Parathyroid adenoma (tissue), 2 donors: Measurements from ENCODE around the gene FRMD8.

Source experiments
- H2AFZ ChIP-seq: fragments of 300-600 bp; sonication (generic); one replicate; pipeline ENCODE4 v1.7.0; 2017; ENCODE audit warnings: antibody characterized with exemption, mild to moderate bottlenecking
- H3K27ac ChIP-seq: fragments of 300-600 bp; sonication (generic); one replicate; pipeline ENCODE4 v1.7.0; 2017
- H3K27me3 ChIP-seq: fragments of 300-600 bp; sonication (generic); one replicate; pipeline ENCODE4 v1.7.0; 2017; ENCODE audit warnings: low read length; ENCODE audit not compliant: control insufficient read depth, insufficient read depth
- H3K36me3 ChIP-seq: fragments of 300-600 bp; sonication (generic); one replicate; pipeline ENCODE4 v1.7.0; 2017; ENCODE audit warnings: low read length; ENCODE audit not compliant: control insufficient read depth, insufficient read depth
- H3K4me1 ChIP-seq: fragments of 300-600 bp; sonication (generic); one replicate; pipeline ENCODE4 v1.7.0; 2017; ENCODE audit warnings: control low read depth
- H3K4me2 ChIP-seq: fragments of 300-600 bp; sonication (generic); one replicate; pipeline ENCODE4 v1.7.0; 2017; ENCODE audit warnings: low read length
- H3K4me3 ChIP-seq: fragments of 300-600 bp; sonication (generic); one replicate; pipeline ENCODE4 v1.7.0; 2017; ENCODE audit warnings: low read depth, low read length
- H3K79me2 ChIP-seq: fragments of 300-600 bp; sonication (generic); one replicate; pipeline ENCODE4 v1.7.0; 2017; ENCODE audit warnings: control low read depth
- H3K9ac ChIP-seq: fragments of 300-600 bp; sonication (generic); one replicate; pipeline ENCODE4 v1.7.0; 2017; ENCODE audit warnings: mild to moderate bottlenecking
- H3K9me3 ChIP-seq: fragments of 300-600 bp; sonication (generic); one replicate; pipeline ENCODE4 v1.7.0; 2017; ENCODE audit warnings: low read length; ENCODE audit not compliant: control insufficient read depth
- TF ChIP-seq, protein P1 (sequence below): fragments of 300-600 bp; sonication (generic); IDR thresholded peaks from one replicate; pipeline ENCODE4 v1.7.0; 2017; ENCODE audit warnings: antibody characterized with exemption, mild to moderate bottlenecking
- donor health status: primary hyperparathyroidism.

FRMD8 gene

DNA sequence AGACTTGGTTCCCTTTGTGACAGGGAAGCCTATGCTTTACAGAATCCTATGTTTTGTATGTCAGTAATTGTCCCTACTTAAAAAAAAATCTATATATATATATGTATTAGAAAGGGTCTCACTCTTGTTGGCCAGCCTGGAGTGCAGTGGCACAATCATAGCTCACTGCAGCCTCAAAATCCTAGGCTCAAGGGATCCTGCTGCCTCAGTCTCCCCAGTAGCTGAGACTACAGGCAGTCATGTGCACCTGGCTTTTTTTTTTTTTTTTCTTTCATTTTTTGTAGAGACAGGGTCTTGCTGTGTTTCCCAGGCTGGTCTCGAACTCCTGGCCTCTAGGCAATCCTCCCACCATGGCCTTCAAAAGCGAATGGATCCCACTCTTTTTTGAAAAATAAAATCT lies 34.1 kb downstream of the FRMD8 start:
- Histone ChIP-seq H3K36me3 (peaks cover 17% of the 10 kb centered on the region), H3K27ac (peak overlapping the region; percentile 100), H2AFZ (no peak overlapping the region), H3K4me2 (peak overlapping the region; percentile 81), H3K4me1 (peaks cover 27% of the 10 kb centered on the region), H3K4me3 (peak overlapping the region; percentile 93), H3K9ac (peak overlapping the region; percentile 84), H3K27me3 (no peaks in the 10 kb centered on the region), H3K9me3 (no peaks in the 10 kb centered on the region), H3K79me2 (peaks cover 48% of the 10 kb centered on the region)
- TF ChIP-seq, protein P1, sequence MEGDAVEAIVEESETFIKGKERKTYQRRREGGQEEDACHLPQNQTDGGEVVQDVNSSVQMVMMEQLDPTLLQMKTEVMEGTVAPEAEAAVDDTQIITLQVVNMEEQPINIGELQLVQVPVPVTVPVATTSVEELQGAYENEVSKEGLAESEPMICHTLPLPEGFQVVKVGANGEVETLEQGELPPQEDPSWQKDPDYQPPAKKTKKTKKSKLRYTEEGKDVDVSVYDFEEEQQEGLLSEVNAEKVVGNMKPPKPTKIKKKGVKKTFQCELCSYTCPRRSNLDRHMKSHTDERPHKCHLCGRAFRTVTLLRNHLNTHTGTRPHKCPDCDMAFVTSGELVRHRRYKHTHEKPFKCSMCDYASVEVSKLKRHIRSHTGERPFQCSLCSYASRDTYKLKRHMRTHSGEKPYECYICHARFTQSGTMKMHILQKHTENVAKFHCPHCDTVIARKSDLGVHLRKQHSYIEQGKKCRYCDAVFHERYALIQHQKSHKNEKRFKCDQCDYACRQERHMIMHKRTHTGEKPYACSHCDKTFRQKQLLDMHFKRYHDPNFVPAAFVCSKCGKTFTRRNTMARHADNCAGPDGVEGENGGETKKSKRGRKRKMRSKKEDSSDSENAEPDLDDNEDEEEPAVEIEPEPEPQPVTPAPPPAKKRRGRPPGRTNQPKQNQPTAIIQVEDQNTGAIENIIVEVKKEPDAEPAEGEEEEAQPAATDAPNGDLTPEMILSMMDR: no peak

DNA sequence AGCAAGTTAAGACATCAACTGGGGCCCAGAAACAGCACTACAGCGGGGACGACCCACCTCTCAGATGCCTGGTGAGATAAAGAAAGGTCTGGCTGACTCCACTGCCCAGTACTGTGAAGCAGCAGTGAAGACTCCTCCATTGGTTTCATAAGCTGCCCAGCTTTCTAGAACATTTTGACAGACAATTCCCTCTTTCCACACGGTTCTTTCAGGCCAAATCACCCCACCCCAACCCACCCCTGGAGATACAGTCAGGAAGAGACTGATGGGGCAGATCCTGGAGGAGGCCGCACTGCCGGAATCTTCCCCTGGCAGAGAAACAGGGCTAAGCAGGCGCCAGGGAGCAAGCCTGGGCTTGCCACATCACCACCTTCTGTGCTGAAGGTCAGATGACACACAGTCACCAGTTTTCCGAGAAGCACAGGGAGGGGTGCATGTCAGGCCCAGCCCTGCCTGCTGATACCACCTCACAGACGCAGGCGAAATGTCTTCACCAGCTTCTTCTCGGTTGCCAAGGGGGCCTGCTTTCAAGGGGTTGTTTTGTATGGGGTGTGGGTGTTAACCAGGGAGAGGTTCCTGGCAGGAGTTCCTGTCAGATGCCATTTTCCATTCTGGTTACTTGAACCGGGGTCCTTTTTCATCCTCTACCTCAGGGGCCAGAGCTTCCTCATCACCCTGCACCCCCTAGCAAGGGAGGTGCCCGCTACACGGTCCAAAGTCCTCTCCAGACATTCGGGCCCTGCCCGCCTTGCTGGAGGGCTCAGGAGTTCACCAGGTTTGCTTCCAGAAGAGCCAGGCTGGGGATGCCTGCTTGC lies 34.7 kb downstream of the FRMD8 start:
- Histone ChIP-seq H3K9ac (peak overlapping the region; percentile 85), H3K9me3 (no peaks in the 10 kb centered on the region), H3K36me3 (peaks cover 22% of the 10 kb centered on the region), H3K4me2 (peak overlapping the region; percentile 81), H3K79me2 (peaks cover 49% of the 10 kb centered on the region), H2AFZ (no peak overlapping the region), H3K4me1 (peaks cover 23% of the 10 kb centered on the region), H3K27ac (peak overlapping the region; percentile 100), H3K27me3 (no peaks in the 10 kb centered on the region), H3K4me3 (peak overlapping the region; percentile 93)
- TF ChIP-seq, protein P1: no peak

DNA sequence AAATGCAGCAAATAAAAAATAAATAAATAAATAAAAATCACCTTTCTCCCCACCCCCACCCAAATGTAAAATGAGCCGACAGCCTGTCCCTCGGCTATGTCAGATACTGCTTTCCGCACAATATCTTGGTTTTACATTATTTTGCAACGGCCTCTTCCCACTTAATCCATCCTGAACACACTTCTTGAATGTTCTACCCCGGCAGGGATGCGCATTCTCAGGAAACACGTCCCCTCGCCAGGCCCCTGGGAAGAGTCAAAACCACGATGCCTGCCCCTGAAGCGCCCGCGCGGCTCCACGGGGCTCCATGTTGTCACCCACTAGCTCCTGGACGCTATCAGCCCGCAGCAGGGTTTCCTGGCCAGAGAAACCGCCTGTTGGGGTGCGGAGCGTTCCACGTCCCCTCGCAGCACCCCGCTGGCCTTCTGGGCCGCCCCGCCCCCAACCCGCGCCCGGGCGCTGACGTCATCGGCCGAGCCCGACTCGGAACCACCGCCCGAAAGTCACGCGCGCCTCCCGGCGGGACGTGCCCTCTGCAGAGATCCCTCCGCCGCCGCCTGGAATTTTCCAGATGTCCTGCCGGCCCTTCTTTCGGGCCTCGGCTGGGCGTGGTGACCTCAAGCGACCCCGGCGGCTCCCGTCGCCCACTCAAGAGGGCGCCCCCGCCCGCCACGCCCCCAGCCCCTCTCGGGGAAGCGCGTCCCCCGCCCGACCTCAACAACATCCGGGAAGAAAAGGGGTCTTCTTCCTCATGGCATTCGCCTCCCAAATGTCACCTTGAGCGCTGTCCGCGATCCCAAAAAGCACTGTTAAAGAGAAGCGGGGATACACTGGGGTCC lies 35.6 kb downstream of the FRMD8 start:
- no peaks in the 10 kb centered on the region for H3K9me3 ChIP-seq
- peak overlapping the region; percentile 100 for H3K27ac ChIP-seq
- TF ChIP-seq, protein P1: no peak
- H3K4me2 ChIP-seq: peak overlapping the region; percentile 81
- peak overlapping the region; percentile 93 for H3K4me3 ChIP-seq
- H3K4me1 ChIP-seq: peaks cover 17% of the 10 kb centered on the region
- peaks cover 29% of the 10 kb centered on the region for H3K36me3 ChIP-seq
- peak overlapping the region; percentile 74 for H2AFZ ChIP-seq
- peaks cover 49% of the 10 kb centered on the region for H3K79me2 ChIP-seq
- peak overlapping the region; percentile 100 for H3K9ac ChIP-seq
- no peaks in the 10 kb centered on the region for H3K27me3 ChIP-seq

DNA sequence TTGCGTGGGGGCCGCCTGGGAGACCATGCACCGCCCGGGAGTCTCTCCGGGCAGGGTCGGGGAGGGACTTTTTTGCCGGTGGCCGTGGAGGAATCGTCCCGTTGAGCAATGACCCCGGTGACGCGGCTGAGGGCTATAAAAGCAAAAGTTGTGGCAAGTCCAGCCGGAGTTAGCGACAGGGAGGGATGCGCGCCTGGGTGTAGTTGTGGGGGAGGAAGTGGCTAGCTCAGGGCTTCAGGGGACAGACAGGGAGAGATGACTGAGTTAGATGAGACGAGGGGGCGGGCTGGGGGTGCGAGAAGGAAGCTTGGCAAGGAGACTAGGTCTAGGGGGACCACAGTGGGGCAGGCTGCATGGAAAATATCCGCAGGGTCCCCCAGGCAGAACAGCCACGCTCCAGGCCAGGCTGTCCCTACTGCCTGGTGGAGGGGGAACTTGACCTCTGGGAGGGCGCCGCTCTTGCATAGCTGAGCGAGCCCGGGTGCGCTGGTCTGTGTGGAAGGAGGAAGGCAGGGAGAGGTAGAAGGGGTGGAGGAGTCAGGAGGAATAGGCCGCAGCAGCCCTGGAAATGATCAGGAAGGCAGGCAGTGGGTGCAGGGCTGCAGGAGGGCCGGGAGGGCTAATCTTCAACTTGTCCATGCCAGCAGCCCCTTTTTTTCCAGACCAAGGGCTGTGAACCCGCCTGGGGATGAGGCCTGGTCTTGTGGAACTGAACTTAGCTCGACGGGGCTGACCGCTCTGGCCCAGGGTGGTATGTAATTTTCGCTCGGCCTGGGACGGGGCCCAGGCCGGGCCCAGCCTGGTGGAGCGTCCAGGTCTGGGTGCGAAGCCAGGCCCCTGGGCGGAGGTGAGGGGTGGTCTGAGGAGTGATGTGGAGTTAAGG lies 36.4 kb downstream of the FRMD8 start, which contains the start of gene NEAT1:
Gene NEAT1, plus strand, starts transcription at position 166 of the 883 bp plus-strand sequence.
- H3K9me3 ChIP-seq: no peaks in the 10 kb centered on the region
- TF ChIP-seq, protein P1: no peak
- peaks cover 29% of the 10 kb centered on the region for H3K36me3 ChIP-seq
- H3K9ac ChIP-seq: peak within 1 kb of the TSS; percentile 100
- H3K27me3 ChIP-seq: no peaks in the 10 kb centered on the region
- peaks cover 14% of the 10 kb centered on the region for H3K4me1 ChIP-seq
- peak within 1 kb of the TSS; percentile 93 for H3K4me3 ChIP-seq
- H2AFZ ChIP-seq: peak within 1 kb of the TSS; percentile 74
- H3K4me2 ChIP-seq: peak within 1 kb of the TSS; percentile 81
- H3K27ac ChIP-seq: peak within 1 kb of the TSS; percentile 100
- H3K79me2 ChIP-seq: peaks cover 54% of the 10 kb centered on the region
